ENCODE results near the gene TNC.

The TNC gene

DNA sequence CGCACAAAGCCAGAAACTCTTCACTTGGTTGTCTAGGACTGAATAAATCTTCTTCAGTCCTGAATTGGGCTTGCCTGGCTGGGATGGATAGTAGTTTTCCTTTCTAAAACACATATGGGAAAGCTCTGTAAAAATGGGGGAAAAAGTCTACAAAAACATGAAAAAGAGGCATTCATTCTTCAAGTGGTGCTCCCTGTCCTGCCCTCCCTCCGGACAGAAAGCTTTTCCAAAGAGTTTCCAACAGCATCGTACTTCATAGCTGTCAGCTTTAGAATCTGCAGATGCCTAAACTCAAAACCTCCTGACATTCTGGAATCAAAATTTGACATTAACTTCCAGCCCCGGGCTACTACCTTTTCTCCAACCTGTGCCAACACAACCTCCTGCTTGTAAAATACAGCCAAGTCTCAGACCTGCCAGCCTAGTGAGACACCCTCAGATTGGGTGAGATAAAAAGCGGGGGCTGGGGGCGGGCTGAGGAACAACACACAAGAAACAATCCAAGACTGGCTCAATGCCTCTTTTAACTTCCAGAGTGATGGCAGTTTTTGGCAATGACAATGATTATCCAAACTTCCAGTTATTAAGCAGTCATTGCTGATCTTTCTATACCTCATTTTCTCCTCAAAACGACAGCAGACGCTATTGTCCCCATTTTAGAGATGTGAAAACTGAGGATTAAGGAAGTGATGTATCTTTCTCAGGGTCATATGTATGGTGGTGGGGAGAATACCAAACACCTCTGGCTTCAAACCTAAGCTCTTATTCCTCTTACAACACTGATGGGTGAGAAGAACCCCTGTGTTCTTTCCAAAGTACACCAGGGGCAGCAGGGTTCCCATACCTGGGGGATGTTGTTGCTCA, 1.3 kb downstream of the TNC start:
- no peaks in the 10 kb centered on the region for H3K27me3 ChIP-seq (ENCODE audit: insufficient read depth, poor library complexity, severe bottlenecking)
- H3K27ac ChIP-seq (ENCODE audit: poor library complexity, severe bottlenecking) = peak overlapping the region; percentile 95
- peaks cover 39% of the 10 kb centered on the region for H3K4me1 ChIP-seq (ENCODE audit: insufficient read depth, poor library complexity, severe bottlenecking)

DNA sequence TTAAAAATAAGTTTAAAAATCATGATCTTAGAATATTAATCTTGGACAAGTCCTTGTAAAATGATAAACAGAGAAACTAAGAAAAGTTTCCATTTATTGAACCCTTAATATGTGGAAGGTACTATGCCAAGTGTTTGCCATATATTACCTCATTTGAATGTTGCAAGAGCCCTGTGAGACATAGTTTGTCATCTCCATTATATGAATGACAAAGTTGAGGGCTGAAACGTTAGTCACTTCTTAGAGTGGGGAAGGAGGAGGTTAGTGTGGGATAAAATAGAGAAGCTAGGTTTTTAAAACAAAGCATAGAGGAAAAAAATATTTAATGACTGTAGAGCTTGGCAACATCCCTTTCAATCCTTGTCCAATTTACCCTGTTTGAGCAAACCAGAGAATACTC, 2.0 kb downstream of the TNC start:
- TF ChIP-seq, protein P1, sequence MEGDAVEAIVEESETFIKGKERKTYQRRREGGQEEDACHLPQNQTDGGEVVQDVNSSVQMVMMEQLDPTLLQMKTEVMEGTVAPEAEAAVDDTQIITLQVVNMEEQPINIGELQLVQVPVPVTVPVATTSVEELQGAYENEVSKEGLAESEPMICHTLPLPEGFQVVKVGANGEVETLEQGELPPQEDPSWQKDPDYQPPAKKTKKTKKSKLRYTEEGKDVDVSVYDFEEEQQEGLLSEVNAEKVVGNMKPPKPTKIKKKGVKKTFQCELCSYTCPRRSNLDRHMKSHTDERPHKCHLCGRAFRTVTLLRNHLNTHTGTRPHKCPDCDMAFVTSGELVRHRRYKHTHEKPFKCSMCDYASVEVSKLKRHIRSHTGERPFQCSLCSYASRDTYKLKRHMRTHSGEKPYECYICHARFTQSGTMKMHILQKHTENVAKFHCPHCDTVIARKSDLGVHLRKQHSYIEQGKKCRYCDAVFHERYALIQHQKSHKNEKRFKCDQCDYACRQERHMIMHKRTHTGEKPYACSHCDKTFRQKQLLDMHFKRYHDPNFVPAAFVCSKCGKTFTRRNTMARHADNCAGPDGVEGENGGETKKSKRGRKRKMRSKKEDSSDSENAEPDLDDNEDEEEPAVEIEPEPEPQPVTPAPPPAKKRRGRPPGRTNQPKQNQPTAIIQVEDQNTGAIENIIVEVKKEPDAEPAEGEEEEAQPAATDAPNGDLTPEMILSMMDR (IDR thresholded peaks at IDR 0.05; ENCODE audit: poor library complexity, severe bottlenecking) = no peak
- DNase-seq (ENCODE audit: low spot score) = no peak
- Histone ChIP-seq H3K27ac (ENCODE audit: poor library complexity, severe bottlenecking) (peak overlapping the region; percentile 95), H3K4me3 (ENCODE audit: severe bottlenecking) (no peak overlapping the region), H3K36me3 (ENCODE audit: low read depth) (peaks cover 3% of the 10 kb centered on the region; the same call in 1 of the 2 replicates), H3K27me3 (ENCODE audit: insufficient read depth, poor library complexity, severe bottlenecking) (no peaks in the 10 kb centered on the region), H3K9me3 (ENCODE audit: severe bottlenecking) (no peaks in the 10 kb centered on the region), H3K4me1 (ENCODE audit: insufficient read depth, poor library complexity, severe bottlenecking) (peaks cover 39% of the 10 kb centered on the region)
- ATAC-seq (ENCODE audit: low read depth) = peak; percentile 37

More for the DNA sequence above, 1.3 kb downstream of the TNC start:
- ATAC-seq (ENCODE audit: low read depth) = no peak
- peak overlapping the region; percentile 35 for H3K4me3 ChIP-seq (ENCODE audit: severe bottlenecking)
- H3K36me3 ChIP-seq (ENCODE audit: low read depth) = peaks cover 3% of the 10 kb centered on the region; the same call in 1 of the 2 replicates
- H3K9me3 ChIP-seq (ENCODE audit: severe bottlenecking) = no peaks in the 10 kb centered on the region
- TF ChIP-seq, protein P1 (IDR thresholded peaks at IDR 0.05; ENCODE audit: poor library complexity, severe bottlenecking) = no peak
- DNase-seq (ENCODE audit: low spot score) = peak; percentile 67

DNA sequence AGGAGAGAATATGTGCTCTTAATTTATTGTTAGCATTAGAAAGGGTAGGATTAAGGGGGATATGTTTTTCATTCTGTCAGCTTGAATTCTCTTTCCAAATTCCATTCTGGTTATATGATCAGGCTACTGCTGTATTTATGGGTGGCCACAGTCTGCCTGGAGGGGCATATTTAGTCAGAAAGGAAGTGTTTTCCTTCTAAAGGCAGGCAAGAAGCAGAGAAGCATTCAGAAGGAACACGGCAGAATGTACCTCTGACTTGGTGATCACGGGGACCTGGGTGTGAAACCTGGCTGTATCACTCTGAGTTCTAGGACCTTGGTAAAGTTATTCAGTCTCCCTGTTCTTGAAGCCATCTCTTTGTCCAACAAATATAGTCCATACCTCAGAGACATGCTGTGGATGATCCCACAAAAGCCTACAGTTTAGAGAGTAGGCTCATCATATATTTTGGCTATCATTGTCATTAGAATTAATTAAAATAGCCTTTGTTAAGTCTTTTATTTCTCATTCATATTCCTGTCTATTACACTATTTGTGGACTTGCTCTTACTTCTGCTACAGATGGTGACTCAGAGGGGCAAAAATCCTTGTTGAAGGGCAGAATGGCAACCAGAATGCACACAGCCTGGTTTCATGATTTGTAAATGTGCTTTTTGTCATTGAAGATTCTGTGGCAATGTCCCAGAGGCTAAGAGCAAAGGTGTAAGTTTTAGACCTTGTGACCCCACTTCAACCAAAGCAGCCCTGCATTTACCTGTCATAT, 2.7 kb downstream of the TNC start:
- Histone ChIP-seq H3K27me3 (ENCODE audit: insufficient read depth, poor library complexity, severe bottlenecking) (no peaks in the 10 kb centered on the region), H3K4me3 (ENCODE audit: severe bottlenecking) (no peak overlapping the region), H3K27ac (ENCODE audit: poor library complexity, severe bottlenecking) (peak overlapping the region; percentile 95), H3K36me3 (ENCODE audit: low read depth) (peaks cover 3% of the 10 kb centered on the region; the same call in 1 of the 2 replicates), H3K9me3 (ENCODE audit: severe bottlenecking) (no peaks in the 10 kb centered on the region), H3K4me1 (ENCODE audit: insufficient read depth, poor library complexity, severe bottlenecking) (peaks cover 39% of the 10 kb centered on the region)
- no peak for ATAC-seq (ENCODE audit: low read depth)
- TF ChIP-seq, protein P1 (IDR thresholded peaks at IDR 0.05; ENCODE audit: poor library complexity, severe bottlenecking) = no peak
- no peak for DNase-seq (ENCODE audit: low spot score)

DNA sequence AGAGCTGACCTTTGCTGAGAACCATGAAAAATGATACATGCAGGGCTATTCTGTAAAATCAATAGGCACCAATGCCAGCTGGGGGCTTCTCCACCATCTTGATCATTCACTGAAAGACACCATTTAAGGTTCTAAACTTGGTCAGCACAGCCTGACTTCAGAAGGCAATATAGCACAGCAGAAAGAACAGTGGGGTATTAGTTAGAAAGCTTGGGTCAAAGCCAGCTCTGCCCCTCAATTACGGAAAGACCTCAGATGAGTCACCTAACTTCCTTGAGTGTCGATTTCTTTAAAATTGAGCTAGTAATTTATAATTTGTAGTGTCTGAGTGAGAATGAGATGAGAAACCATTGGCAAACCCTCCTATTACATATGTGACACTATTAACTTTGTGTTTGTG, 3.4 kb downstream of the TNC start:
- peak overlapping the region; percentile 95 for H3K27ac ChIP-seq (ENCODE audit: poor library complexity, severe bottlenecking)
- DNase-seq (ENCODE audit: low spot score) (no peak), ATAC-seq (ENCODE audit: low read depth) (no peak)
- H3K4me3 ChIP-seq (ENCODE audit: severe bottlenecking) = no peak overlapping the region
- TF ChIP-seq, protein P1 (IDR thresholded peaks at IDR 0.05; ENCODE audit: poor library complexity, severe bottlenecking) = no peak
- peaks cover 39% of the 10 kb centered on the region for H3K4me1 ChIP-seq (ENCODE audit: insufficient read depth, poor library complexity, severe bottlenecking)
- H3K36me3 ChIP-seq (ENCODE audit: low read depth) = peaks cover 3% of the 10 kb centered on the region; the same call in 1 of the 2 replicates
- H3K27me3 ChIP-seq (ENCODE audit: insufficient read depth, poor library complexity, severe bottlenecking) = no peaks in the 10 kb centered on the region
- no peaks in the 10 kb centered on the region for H3K9me3 ChIP-seq (ENCODE audit: severe bottlenecking)
